Cardiac muscle cell (in vitro differentiated cells and primary cell): ENCODE results near the gene INO80C. TPM values are rescaled to one million over a fixed set of nuclear protein-coding genes. Genes with fewer than 3 reads are reported as not detected.

Experiments
- DNase-seq, 2 donors: peaks; one replicate each; pipeline versions ENCODE4 v3.0.0 to v3.0.0-alpha.2; 2010 to 2017; ENCODE audit warnings: low read depth in 1 of 2, low spot score in 1 of 2
- H3K27ac ChIP-seq: fragments of 200-600 bp; sonication (generic); 2 replicates; pipeline ENCODE4 v1.5.1; 2016
- H3K27me3 ChIP-seq: fragments of 200-600 bp; sonication (generic); 2 replicates; pipeline ENCODE4 v1.6.0; 2016; ENCODE audit warnings: control low read depth
- H3K36me3 ChIP-seq: fragments of 200-600 bp; sonication (generic); 2 replicates; pipeline ENCODE4 v1.5.1; 2016; ENCODE audit warnings: control low read depth
- H3K4me1 ChIP-seq: fragments of 200-600 bp; sonication (generic); 2 replicates; pipeline ENCODE4 v1.8.1; 2017; ENCODE audit warnings: low read depth, mild to moderate bottlenecking, mixed run types
- H3K4me3 ChIP-seq: fragments of 200-600 bp; sonication (generic); 2 replicates; pipeline ENCODE4 v1.5.1; 2016; ENCODE audit warnings: mild to moderate bottlenecking
- H3K9me3 ChIP-seq: fragments of 200-600 bp; sonication (generic); 2 replicates; pipeline ENCODE4 v1.5.1; 2017; ENCODE audit warnings: low read depth, mild to moderate bottlenecking, control low read depth
- polyA plus RNA-seq: library from polyadenylated mRNA; unstranded; fragments of >200 nt; fragmentation: Nextera tagmentation; extraction: Ambion mirVana; gene quantifications from 2 replicates; pipeline ENCODE4 v1.2.1, GENCODE V29; 2016
- total RNA-seq: library from RNA; depleted of rRNA; stranded (reverse); fragments of >200 nt; gene quantifications from 2 replicates; pipeline ENCODE4 v1.2.3, GENCODE V29; 2016
- TF ChIP-seq, protein P1 (sequence below): IDR thresholded peaks from 2 replicates; pipeline ENCODE4 v1.5.1; 2012; ENCODE audit warnings: low read depth, mild to moderate bottlenecking, low read length

The INO80C gene
- total and polyA plus RNA-seq, 2 experiments from 2014 or later = 13.5 to 27.8 TPM

DNA sequence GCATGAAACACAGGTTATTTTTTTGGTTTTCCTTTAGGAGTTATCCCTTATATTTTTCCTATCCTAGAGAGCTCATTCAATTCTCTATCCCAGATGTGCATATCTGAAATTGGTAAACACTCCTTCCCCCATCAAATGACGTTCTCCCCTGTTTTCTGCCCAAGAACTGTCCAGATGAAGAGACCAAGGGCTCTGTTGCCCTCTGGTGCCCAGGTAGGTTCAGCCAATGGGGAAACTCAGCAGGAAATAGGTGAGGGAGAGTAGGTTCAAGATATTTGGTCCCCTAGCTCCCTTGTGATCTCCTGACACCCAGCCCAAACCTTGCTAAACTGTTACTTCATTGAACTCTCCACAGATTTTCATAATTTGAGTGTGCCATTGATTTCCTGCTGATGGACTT is 14.1 kb upstream of the INO80C start:
- Histone ChIP-seq H3K4me1 (peaks cover 16% of the 10 kb centered on the region), H3K27me3 (no peaks in the 10 kb centered on the region), H3K27ac (no peak overlapping the region), H3K9me3 (no peaks in the 10 kb centered on the region), H3K4me3 (no peak overlapping the region), H3K36me3 (no peaks in the 10 kb centered on the region)
- TF ChIP-seq, protein P1, sequence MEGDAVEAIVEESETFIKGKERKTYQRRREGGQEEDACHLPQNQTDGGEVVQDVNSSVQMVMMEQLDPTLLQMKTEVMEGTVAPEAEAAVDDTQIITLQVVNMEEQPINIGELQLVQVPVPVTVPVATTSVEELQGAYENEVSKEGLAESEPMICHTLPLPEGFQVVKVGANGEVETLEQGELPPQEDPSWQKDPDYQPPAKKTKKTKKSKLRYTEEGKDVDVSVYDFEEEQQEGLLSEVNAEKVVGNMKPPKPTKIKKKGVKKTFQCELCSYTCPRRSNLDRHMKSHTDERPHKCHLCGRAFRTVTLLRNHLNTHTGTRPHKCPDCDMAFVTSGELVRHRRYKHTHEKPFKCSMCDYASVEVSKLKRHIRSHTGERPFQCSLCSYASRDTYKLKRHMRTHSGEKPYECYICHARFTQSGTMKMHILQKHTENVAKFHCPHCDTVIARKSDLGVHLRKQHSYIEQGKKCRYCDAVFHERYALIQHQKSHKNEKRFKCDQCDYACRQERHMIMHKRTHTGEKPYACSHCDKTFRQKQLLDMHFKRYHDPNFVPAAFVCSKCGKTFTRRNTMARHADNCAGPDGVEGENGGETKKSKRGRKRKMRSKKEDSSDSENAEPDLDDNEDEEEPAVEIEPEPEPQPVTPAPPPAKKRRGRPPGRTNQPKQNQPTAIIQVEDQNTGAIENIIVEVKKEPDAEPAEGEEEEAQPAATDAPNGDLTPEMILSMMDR = no peak
- no peak for DNase-seq

DNA sequence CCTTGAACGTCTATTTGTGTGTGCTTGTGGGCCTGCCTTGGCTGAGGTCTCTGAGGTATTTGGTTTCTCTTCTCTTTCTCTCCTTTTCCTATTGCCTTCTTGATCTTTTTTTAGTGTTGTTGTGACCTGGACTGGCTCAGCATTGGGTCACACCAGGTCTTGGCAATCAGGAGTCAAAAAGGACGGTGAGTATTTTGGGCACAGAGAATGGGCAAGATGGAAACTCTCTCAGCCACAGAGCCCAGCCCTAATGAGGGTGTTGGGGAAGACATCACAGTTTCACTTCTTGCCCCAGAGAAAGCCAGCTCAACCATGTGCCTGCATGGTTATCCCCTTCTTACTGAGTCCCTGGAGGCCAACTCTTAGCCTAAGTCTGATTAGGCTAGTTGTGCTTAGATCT is 13.7 kb upstream of the INO80C start:
- H3K4me3 ChIP-seq = no peak overlapping the region
- no peaks in the 10 kb centered on the region for H3K36me3 ChIP-seq
- DNase-seq = no peak
- H3K9me3 ChIP-seq = no peaks in the 10 kb centered on the region
- H3K27ac ChIP-seq = no peak overlapping the region
- peaks cover 14% of the 10 kb centered on the region for H3K4me1 ChIP-seq
- TF ChIP-seq, protein P1 = no peak
- no peaks in the 10 kb centered on the region for H3K27me3 ChIP-seq

DNA sequence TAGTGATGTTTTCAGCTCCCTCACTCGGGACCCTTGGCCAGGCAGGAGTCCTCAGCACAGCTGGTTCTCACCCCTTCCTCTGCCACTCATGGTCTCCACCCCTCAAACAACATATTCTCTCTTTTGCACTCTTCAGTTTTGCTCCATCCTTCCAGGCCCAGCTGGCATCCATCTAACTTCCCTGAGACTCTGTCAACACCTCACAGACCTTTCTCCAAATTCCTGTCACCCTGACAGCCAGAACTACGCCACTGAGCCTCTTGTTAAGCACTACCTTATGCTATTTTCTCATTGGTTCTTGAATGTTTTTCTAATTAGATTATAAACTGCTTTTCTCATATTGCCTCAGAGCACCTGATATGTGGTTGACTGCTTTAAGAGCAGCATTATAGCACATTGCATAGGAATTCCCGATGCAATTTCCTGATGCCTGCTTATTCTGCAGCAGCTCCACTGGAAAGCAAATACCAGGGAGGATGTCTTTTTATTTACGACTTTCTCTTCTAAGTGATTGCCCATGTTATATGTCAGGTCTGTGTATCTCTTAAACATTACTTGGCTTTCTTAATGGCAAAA is 12.4 kb upstream of the INO80C start:
- TF ChIP-seq, protein P1 = no peak
- Histone ChIP-seq H3K36me3 (no peaks in the 10 kb centered on the region), H3K9me3 (no peaks in the 10 kb centered on the region), H3K27me3 (no peaks in the 10 kb centered on the region), H3K4me1 (peaks cover 5% of the 10 kb centered on the region), H3K4me3 (no peak overlapping the region), H3K27ac (peak overlapping the region; percentile 8)
- DNase-seq = peak in 1 of 2 donors; percentile 69

DNA sequence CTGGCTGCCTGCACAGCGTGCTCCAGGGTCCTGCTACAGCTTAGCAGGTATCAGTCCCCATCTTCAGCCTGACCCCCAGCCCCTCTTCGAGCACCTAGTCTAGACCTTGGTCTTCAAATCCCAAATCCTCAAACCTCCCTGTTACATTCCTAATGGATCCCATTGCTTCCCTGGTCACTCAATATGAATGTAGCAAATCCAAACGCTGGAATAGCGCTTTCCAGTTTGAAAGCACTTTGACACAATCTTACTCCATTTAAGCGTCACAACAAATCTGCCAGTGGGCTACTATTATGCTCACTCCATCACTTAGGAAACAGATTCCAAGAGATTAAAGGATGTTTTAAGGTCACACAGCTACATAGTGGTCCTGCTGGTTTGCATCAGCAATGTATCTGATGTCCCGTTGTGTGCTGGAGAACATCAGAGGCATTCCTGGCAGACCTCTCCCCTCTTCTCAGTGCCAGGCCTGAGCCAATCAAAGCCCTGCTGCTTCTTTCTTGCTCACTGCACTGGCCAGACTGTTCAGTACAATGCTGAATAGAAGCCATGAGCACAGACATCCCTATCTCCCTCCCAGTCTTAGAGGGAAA is 11.1 kb upstream of the INO80C start:
- Histone ChIP-seq H3K36me3 (no peaks in the 10 kb centered on the region), H3K4me3 (no peak overlapping the region), H3K27me3 (no peaks in the 10 kb centered on the region), H3K4me1 (peaks cover 5% of the 10 kb centered on the region), H3K27ac (no peak overlapping the region), H3K9me3 (no peaks in the 10 kb centered on the region)
- TF ChIP-seq, protein P1 = no peak
- DNase-seq = peak in 1 of 2 donors; percentile 50

DNA sequence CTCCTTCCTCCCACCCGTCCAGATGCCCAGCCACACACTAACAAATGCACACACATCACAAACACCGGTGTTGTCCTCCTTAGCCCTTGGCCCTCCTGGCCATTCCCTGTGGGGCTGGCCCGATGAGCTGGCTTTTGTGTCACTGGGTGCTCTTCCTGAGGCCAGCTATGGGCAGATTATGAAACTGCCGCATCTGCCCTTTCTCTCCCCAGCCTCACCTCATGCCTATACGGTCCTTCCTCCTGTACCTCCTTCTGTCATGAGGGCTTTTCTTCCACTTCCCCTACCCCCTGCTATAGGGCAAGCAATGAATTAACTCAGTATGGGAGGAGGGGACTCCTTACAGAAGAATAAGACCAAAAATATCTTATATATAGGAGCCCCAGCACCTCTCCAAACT is 10.3 kb upstream of the INO80C start:
- no peaks in the 10 kb centered on the region for H3K27me3 ChIP-seq
- TF ChIP-seq, protein P1 = no peak
- H3K4me1 ChIP-seq = no peaks in the 10 kb centered on the region
- no peak overlapping the region for H3K4me3 ChIP-seq
- H3K27ac ChIP-seq = no peak overlapping the region
- no peak for DNase-seq
- no peaks in the 10 kb centered on the region for H3K9me3 ChIP-seq
- H3K36me3 ChIP-seq = no peaks in the 10 kb centered on the region
